B cell (primary cell): Measurements from ENCODE around the gene GPATCH8. TPM values are rescaled to one million over a fixed set of nuclear protein-coding genes. Genes with fewer than 3 reads are reported as not detected.

Experiments used
- ATAC-seq: fragments of 200-7000 bp; cut with Tn5 transposase; one replicate; pipeline ENCODE4 v1.10.0; 2021; ENCODE audit warnings: low read depth, mild to moderate bottlenecking, moderate number of reproducible peaks, moderate library complexity
- CTCF ChIA-PET: fragments of 350-600 bp; sonication (Branson Sonifier 250); formaldehyde crosslinking; loops from one replicate; lab custom pipeline; 2021; ENCODE audit warnings: antibody characterized with exemption, inconsistent platforms; lab: Charles Lee
- POLR2A ChIA-PET: fragments of 350-600 bp; sonication (Branson Sonifier 250); formaldehyde crosslinking; loops from one replicate; lab custom pipeline; 2021; ENCODE audit warnings: antibody characterized with exemption; lab: Charles Lee
- DNase-seq: peaks from one replicate; pipeline ENCODE4 v3.0.0; 2013
- H2AFZ ChIP-seq: 2 replicates; pipeline ENCODE4 v1.6.1; 2012; ENCODE audit warnings: mild to moderate bottlenecking, low read depth, low read length; ENCODE audit not compliant: insufficient read depth, poor library complexity, severe bottlenecking
- H3K27ac ChIP-seq, 2 donors: 1 replicate in 1 of 2; 2 replicates in 1 of 2; pipeline ENCODE4 v1.5.1; 2012 to 2013; ENCODE audit warnings: low read length in 2 of 2, mild to moderate bottlenecking in 2 of 2, moderate library complexity in 1 of 2
- H3K27me3 ChIP-seq, 4 experiments: fragments of 200-600 bp in 1 of 4; sonication (generic) in 1 of 4; replicated peaks in 1 of 4; 1 replicate in 2 of 4; 2 replicates in 2 of 4; pipeline versions ENCODE4 v1.6.1 to v1.7.0; 2013 to 2016; ENCODE audit warnings: low read length in 3 of 4, mild to moderate bottlenecking in 2 of 4, mixed read lengths in 1 of 4, moderate library complexity in 1 of 4; ENCODE audit not compliant: insufficient read depth in 4 of 4, control insufficient read depth in 3 of 4; ENCODE audit errors: control extremely low read depth in 1 of 4
- H3K36me3 ChIP-seq, 2 experiments: replicated peaks in 1 of 2; 1 replicate in 1 of 2; 2 replicates in 1 of 2; pipeline versions ENCODE4 v1.6.1 to v1.7.1; 2013; ENCODE audit warnings: low read length in 1 of 2; ENCODE audit not compliant: insufficient read depth in 2 of 2, control insufficient read depth in 1 of 2; ENCODE audit errors: control extremely low read depth in 1 of 2, extremely low read depth in 1 of 2
- H3K4me1 ChIP-seq, 2 donors: fragments of 200-600 bp in 1 of 2; sonication (generic) in 1 of 2; 1 replicate in 1 of 2; 2 replicates in 1 of 2; pipeline versions ENCODE4 v1.5.1 to v1.6.1; 2013 to 2017; ENCODE audit warnings: low read length in 2 of 2; ENCODE audit not compliant: control insufficient read depth in 2 of 2, insufficient read depth in 2 of 2
- H3K4me2 ChIP-seq: replicated peaks from 2 replicates; pipeline ENCODE3; 2012; ENCODE audit warnings: mild to moderate bottlenecking, low read depth, low read length; ENCODE audit not compliant: poor library complexity, severe bottlenecking
- H3K4me3 ChIP-seq, 5 experiments: fragments of 200-600 bp in 1 of 5; sonication (generic) in 1 of 5; 1 replicate in 3 of 5; 2 replicates in 2 of 5; pipeline versions ENCODE4 v1.5.1 to v1.7.0; 2011 to 2016; ENCODE audit warnings: low read length in 4 of 5, mild to moderate bottlenecking in 4 of 5, low read depth in 2 of 5, control low read depth in 1 of 5, moderate library complexity in 1 of 5; ENCODE audit not compliant: insufficient read depth in 1 of 5; ENCODE audit errors: control extremely low read depth in 1 of 5, extremely low read depth in 1 of 5
- H3K79me2 ChIP-seq: fragments of 200-600 bp; sonication (generic); one replicate; pipeline ENCODE4 v1.6.0; 2016; ENCODE audit warnings: low read length; ENCODE audit not compliant: control insufficient read depth, insufficient read depth
- H3K9ac ChIP-seq: fragments of 200-600 bp; sonication (generic); 2 replicates; pipeline ENCODE4 v1.6.1; 2017; ENCODE audit warnings: mild to moderate bottlenecking, low read length, moderate library complexity
- H3K9me3 ChIP-seq, 3 donors: one replicate each; pipeline versions ENCODE4 v1.6.1 to v1.7.1; 2013; ENCODE audit warnings: low read length in 2 of 3; ENCODE audit not compliant: control insufficient read depth in 2 of 3, insufficient read depth in 1 of 3; ENCODE audit errors: control extremely low read depth in 1 of 3
- H4K20me1 ChIP-seq: 2 replicates; pipeline ENCODE4 v1.6.0; 2012; ENCODE audit warnings: mild to moderate bottlenecking, low read length; ENCODE audit not compliant: insufficient read depth, control insufficient read depth, poor library complexity, severe bottlenecking
- H3K27ac Mint-ChIP-seq: one replicate; pipeline ENCODE4 v1.8.0; 2021; ENCODE audit warnings: mixed read lengths
- H3K27me3 Mint-ChIP-seq: one replicate; pipeline ENCODE4 v1.8.0; 2021; ENCODE audit warnings: mixed read lengths
- H3K4me1 Mint-ChIP-seq: one replicate; pipeline ENCODE4 v1.8.0; 2021; ENCODE audit warnings: mixed read lengths
- H3K4me3 Mint-ChIP-seq: one replicate; pipeline ENCODE4 v1.8.0; 2021; ENCODE audit warnings: mixed read lengths
- H3K9me3 Mint-ChIP-seq: one replicate; pipeline ENCODE4 v1.8.0; 2022; ENCODE audit warnings: mixed read lengths; ENCODE audit not compliant: insufficient read depth
- EZH2 ChIP-seq: IDR thresholded peaks from 2 replicates; pipeline ENCODE4 v1.6.1; 2012; ENCODE audit warnings: borderline replicate concordance, low read depth, mild to moderate bottlenecking, moderate library complexity, low read length; ENCODE audit not compliant: insufficient read depth, poor library complexity, severe bottlenecking
- WGBS: methylation state at CpG from one replicate; pipeline ENCODE4 v1.1.5; 2013; ENCODE audit warnings: missing lambda C conversion rate; ENCODE audit not compliant: insufficient coverage; 5-methylcytosine and 5-hydroxymethylcytosine counted together
- intact Hi-C: fragments of 100-400 bp; cut with micrococcal nuclease; formaldehyde crosslinking; loops from one replicate; pipeline ENCODE4 v1.10.0; 2022
- polyA plus RNA-seq: library from polyadenylated mRNA; depleted of rRNA; stranded (reverse); fragments of >200 nt; gene quantifications from 2 replicates; pipeline ENCODE4 v1.2.3, GENCODE V29; 2012
- total RNA-seq, 2 donors: library from RNA; stranded (reverse); fragments of 120-200 nt in 1 of 2; gene quantifications; 1 replicate in 1 of 2; 2 replicates in 1 of 2; pipeline versions ENCODE4 v1.2.3 to v1.2.4, GENCODE V29; 2013 to 2022
- TF ChIP-seq, protein P1 (sequence below): fragments of 200-600 bp; IDR thresholded peaks from one replicate; pipeline ENCODE4 v1.8.0; 2022; ENCODE audit warnings: antibody characterized with exemption, mild to moderate bottlenecking

GPATCH8 gene
- total and polyA plus RNA-seq, 2 donors (not counting 1 experiment from before 2014, with no cell fraction given) = 28.3 to 83.4 TPM

GRCh38 chr17:44543213-44543904, 40.2 kb upstream of the GPATCH8 start:
- no peaks in the 10 kb centered on the region for H4K20me1 ChIP-seq
- DNase-seq (no peak), ATAC-seq (no peak)
- no peak overlapping the region for H2AFZ ChIP-seq
- H3K4me3 Mint-ChIP-seq = no peak overlapping the region
- no peak overlapping the region for H3K4me3 ChIP-seq
- no peaks in the 10 kb centered on the region for H3K36me3 ChIP-seq
- H3K4me2 ChIP-seq = no peak overlapping the region
- H3K27me3 Mint-ChIP-seq = peaks cover 35% of the 10 kb centered on the region
- peaks cover 0 to 10% (median 3%) of the 10 kb centered on the region in 4 experiments for H3K27me3 ChIP-seq
- no peaks in the 10 kb centered on the region for H3K9me3 Mint-ChIP-seq
- no peak overlapping the region for H3K9ac ChIP-seq
- H3K79me2 ChIP-seq = no peaks in the 10 kb centered on the region
- H3K9me3 ChIP-seq = peaks cover 0 to 12% (median 5%) of the 10 kb centered on the region in 3 donors
- 89% methylated on average over 2 of the region's 5 CpGs for WGBS
- TF ChIP-seq EZH2 = no peak
- TF ChIP-seq, protein P1, sequence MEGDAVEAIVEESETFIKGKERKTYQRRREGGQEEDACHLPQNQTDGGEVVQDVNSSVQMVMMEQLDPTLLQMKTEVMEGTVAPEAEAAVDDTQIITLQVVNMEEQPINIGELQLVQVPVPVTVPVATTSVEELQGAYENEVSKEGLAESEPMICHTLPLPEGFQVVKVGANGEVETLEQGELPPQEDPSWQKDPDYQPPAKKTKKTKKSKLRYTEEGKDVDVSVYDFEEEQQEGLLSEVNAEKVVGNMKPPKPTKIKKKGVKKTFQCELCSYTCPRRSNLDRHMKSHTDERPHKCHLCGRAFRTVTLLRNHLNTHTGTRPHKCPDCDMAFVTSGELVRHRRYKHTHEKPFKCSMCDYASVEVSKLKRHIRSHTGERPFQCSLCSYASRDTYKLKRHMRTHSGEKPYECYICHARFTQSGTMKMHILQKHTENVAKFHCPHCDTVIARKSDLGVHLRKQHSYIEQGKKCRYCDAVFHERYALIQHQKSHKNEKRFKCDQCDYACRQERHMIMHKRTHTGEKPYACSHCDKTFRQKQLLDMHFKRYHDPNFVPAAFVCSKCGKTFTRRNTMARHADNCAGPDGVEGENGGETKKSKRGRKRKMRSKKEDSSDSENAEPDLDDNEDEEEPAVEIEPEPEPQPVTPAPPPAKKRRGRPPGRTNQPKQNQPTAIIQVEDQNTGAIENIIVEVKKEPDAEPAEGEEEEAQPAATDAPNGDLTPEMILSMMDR = no peak
- H3K4me1 Mint-ChIP-seq = no peaks in the 10 kb centered on the region
- H3K4me1 ChIP-seq = no peaks in the 10 kb centered on the region
- POLR2A ChIA-PET = no interaction called here
- H3K27ac Mint-ChIP-seq = no peak overlapping the region
- no peak overlapping the region for H3K27ac ChIP-seq
- intact Hi-C loops = no loop called here
- CTCF ChIA-PET = interaction anchor here (0.6 to 0.7 kb wide), 2 partner anchors 10 to 127 kb away, joined by 3 to 5 read pairs; no protein-coding TSS in a partner anchor

- no peaks in the 10 kb centered on the region for H4K20me1 ChIP-seq
- no peak for DNase-seq
- Mint-ChIP-seq H3K4me3 (no peak overlapping the region), H3K4me1 (no peaks in the 10 kb centered on the region), H3K27me3 (peaks cover 35% of the 10 kb centered on the region), H3K9me3 (no peaks in the 10 kb centered on the region), H3K27ac (no peak overlapping the region)
- H3K27me3 ChIP-seq = peaks cover 0 to 7% (median 3%) of the 10 kb centered on the region in 4 experiments
- H3K79me2 ChIP-seq = no peaks in the 10 kb centered on the region
- no peak overlapping the region for H2AFZ ChIP-seq
- intact Hi-C loops = no loop called here
- no peak overlapping the region for H3K9ac ChIP-seq
- H3K27ac ChIP-seq = no peak overlapping the region
- TF ChIP-seq, protein P1 = no peak
- no peak for TF ChIP-seq EZH2
- no peak overlapping the region for H3K4me2 ChIP-seq
- H3K4me3 ChIP-seq = no peak overlapping the region
- no peaks in the 10 kb centered on the region for H3K36me3 ChIP-seq
- no peaks in the 10 kb centered on the region for H3K4me1 ChIP-seq
- ChIA-PET POLR2A (no interaction called here), CTCF (interaction anchor here (1.3 kb wide), 1 partner anchor 10 kb away, joined by 3 read pairs; no protein-coding TSS in a partner anchor)
- ATAC-seq = no peak
- H3K9me3 ChIP-seq = peaks cover 0 to 12% (median 5%) of the 10 kb centered on the region in 3 donors
- 81% methylated on average over 6 of the region's 8 CpGs for WGBS
Measured at GRCh38 chr17:44541884-44542581, 38.8 kb upstream of the GPATCH8 start.
